ENCODE data around the gene CACNA1C.

The CACNA1C gene

GRCh38 chr12:2607881-2608607 lies 555.3 kb downstream of the CACNA1C start:
- DNase-seq (ENCODE audit: low read depth in 3 of 3, low spot score in 1 of 3): no peak

DNA sequence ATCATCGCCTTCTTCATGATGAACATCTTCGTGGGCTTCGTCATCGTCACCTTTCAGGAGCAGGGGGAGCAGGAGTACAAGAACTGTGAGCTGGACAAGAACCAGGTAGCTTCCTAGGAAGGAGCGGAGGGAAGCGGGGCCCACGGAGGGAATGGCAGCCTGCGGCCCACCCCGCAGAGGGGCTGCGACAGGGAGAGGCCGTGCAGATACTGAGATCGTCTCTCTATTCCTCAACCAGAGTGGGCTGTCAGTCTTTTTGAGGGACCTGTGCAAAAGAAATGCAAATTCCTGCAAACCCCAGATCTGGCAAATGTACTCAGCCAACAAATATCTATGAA lies 555.8 kb downstream of the CACNA1C start:
- DNase-seq (ENCODE audit: low read depth in 3 of 3, low spot score in 1 of 3): no peak

DNA sequence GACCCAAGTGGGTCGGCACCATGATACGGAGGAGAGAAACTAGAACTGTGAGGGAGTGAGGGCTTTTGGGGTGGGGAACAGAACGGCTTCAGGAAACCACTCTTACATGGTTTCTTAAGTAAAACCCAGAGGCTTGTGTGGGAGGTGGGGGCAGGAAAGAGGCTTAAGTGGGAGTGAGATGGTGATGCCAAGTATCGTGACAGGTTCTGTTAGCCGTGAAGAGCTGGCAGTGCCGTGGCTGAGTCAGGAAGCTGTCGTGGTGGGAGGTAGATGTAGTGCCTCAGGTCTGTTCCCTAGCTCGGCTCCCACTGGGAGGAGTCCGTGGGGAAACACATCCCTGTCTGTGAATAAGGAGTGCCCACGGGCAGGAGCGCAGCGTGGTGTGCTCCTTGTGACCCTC lies 556.2 kb downstream of the CACNA1C start:
- DNase-seq (ENCODE audit: low read depth in 3 of 3, low spot score in 1 of 3): no peak

DNA sequence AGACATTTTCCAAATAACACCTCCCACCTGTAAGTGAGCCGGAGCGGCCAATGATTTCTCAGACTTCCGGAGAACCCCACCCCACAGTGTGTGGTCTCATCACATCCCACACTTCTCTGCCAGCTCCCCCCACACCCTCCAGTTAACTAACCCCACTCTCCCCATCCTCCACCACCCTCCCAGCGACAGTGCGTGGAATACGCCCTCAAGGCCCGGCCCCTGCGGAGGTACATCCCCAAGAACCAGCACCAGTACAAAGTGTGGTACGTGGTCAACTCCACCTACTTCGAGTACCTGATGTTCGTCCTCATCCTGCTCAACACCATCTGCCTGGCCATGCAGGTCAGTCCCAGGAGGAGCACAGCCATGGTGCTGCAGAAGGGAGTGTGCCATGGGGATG lies 557.6 kb downstream of the CACNA1C start:
- DNase-seq (ENCODE audit: low read depth in 3 of 3, low spot score in 1 of 3): no peak

GRCh38 chr12:2613326-2614073 lies 560.7 kb downstream of the CACNA1C start:
- no peak for DNase-seq (ENCODE audit: low read depth in 3 of 3, low spot score in 1 of 3)

GRCh38 chr12:2614341-2614740 lies 561.6 kb downstream of the CACNA1C start:
- DNase-seq (ENCODE audit: low read depth in 3 of 3, low spot score in 1 of 3): no peak

GRCh38 chr12:2615665-2616402 lies 563.0 kb downstream of the CACNA1C start:
- DNase-seq (ENCODE audit: low read depth in 3 of 3, low spot score in 1 of 3): no peak

DNA sequence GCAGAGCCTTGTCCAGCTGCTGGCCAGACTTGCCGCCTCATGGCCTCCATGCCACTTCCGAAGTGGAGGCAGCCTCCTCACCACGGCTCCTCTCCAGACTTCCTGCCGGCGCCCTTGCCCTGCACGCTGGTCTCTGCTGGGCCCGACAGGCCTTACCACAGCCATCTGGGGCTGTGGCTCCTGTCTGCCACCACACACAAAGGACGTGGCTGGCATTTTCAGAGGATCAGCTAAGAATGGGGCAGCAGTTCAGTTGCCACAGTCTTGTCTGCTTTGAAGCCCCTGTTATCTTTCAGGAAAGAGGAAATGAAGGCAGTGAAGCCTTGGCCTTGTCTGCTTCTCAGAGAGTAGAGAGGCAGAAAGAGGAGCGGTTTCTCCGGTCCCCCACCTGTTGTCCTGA lies 564.0 kb downstream of the CACNA1C start:
- DNase-seq (ENCODE audit: low read depth in 3 of 3, low spot score in 1 of 3): no peak

DNA sequence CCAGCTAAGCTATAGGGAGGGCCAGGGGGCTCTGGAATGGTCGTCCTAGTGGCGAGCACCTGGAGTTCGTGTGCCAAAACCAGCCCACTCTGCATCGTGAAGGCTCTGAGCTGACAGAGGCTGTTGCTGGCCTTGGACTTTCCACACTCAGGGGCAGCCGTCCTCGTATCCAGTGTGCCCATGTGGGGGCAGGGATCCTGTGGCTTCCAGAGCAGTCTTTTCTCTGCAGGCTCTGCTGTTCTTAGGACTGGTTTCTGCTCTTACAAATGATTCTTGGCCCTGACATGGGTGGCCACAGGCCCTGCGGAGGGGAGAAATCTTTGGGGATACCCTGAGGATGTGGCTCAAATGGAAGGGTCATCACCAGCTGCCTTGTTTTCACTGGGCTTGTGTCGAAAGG lies 564.6 kb downstream of the CACNA1C start:
- no peak for DNase-seq (ENCODE audit: low read depth in 3 of 3, low spot score in 1 of 3)

GRCh38 chr12:2618291-2618995 lies 565.7 kb downstream of the CACNA1C start:
- no peak for DNase-seq (ENCODE audit: low read depth in 3 of 3, low spot score in 1 of 3)

DNA sequence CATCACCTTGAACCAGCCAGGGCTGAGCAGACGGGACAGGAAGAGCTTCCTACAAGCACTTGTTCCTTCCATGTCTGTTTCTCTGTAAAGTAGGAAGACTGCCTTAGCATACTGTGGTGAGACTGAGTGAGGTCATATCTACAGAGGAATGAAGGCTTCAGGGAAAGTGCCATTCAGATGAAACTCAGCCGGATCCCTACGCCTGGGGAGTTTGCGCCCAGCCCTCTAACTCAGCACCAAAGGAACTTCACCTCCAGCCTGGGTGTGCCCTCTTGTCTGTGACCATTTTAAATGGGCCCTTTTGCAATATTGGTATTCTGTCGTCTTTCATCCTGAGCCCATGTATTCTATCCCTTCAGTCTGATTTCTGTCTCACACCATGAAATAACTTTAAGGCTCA lies 566.3 kb downstream of the CACNA1C start:
- no peak for DNase-seq (ENCODE audit: low read depth in 3 of 3, low spot score in 1 of 3)

- no peak for DNase-seq (ENCODE audit: low read depth in 3 of 3, low spot score in 1 of 3)
Observed at GRCh38 chr12:2622460-2622859, 569.7 kb downstream of the CACNA1C start.

DNA sequence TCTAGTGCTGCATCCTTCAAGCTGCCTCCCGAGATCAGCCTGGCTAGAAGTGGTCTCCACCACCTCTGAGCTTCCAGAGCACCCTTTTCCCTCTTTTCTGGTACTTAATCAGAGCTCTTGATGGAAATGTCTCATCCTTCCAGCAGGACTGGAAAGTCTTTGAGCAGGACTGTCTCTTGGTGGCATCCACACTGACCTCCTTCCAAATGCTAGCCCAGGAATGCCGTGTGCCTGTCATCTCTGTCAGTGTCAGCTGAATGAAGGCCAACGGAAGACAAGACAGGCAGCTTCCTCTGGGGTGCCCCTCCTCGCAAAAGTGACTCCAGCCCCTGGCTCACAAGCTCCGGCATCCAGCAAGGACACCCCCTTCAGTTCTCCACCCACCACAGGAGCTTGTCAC lies 570.7 kb downstream of the CACNA1C start:
- no peak for DNase-seq (ENCODE audit: low read depth in 3 of 3, low spot score in 1 of 3)

DNA sequence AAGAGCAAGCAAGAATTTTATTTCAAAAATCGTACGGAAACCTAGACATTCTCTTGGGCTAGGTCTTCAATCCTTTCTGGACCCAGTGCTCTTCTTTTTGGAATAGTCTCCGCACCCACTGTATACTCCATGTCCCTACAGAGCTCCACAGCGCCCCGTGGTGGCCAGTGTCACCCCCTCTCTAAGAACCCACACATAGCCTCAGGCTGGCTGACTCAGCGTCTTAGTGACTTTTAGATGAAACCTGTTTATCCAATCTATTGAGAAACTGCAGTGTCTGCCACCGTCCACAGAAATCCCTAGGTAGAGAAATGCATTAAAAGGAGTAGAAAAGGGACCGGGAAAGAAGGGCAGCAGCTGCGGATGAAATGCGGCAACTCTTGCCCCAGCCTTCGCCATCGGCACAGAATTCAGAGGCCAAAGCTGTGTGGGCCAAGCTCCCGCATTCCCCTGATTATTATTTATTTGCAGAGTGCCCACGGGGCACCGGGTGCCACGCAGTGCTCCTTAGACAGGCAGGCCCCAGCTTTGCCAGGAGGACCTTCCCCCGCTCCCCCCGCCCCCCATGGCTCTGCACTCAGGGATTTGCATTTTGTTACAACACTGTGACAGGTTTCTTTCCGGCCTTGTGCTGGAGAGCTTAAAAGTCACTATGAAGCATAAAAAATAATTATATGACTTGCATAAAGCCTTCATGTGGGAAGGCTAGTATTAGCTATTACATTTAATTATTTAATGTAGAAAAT lies 571.9 kb downstream of the CACNA1C start:
- no peak for DNase-seq (ENCODE audit: low read depth in 3 of 3, low spot score in 1 of 3)

DNA sequence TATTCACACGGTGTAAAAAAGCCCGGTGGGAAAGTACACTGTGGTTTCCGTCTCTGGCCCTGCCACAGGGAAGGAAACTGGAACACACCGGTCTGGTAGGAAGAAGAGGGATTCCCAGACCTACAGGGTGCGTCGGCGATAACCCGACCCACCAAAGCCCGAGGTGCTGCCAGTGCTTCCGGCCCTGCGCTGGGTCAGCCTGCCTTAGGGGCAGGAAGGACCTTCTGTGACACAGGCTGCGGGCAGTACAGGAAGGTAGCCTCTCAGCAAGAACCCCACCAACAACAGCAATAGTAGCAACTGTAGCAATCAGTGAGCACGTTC lies 572.5 kb downstream of the CACNA1C start:
- no peak for DNase-seq (ENCODE audit: low read depth in 3 of 3, low spot score in 1 of 3)

DNA sequence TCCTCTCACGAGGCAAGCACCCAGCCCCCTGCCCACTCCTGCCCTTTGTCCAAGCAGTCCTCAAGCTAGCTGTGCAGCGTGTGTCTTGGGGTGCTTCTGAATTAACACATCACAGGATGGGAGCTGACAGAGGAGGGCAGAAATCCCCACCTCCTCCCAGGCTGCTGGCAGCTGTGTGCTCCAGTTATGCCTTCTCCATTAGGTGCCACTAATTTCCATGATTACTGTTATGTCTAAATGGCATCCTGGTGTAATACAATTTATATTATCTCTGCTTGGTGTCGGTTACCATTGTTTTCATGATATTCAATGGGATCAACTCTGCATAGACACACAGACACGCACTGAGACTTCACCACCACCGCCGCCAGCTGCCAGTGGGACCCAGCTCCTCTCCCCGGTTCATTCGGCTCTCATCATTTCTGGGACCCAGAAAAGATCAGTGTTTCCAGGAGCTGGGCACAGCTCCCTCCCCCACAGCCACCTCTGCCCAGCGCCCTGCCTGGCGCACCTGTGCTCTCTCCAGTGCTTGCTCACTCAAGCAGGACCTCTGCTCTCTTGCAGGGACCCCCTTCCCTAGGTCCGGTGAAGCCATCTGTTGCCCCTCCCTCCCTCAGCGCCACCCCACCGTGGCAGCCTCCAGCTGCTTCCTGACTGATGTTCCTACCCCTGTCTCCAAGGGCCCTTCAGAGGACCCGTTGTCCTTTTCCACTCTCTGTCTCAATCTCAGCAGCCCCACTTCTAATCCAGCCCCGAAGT lies 574.5 kb downstream of the CACNA1C start:
- no peak for DNase-seq (ENCODE audit: low read depth in 3 of 3, low spot score in 1 of 3)

GRCh38 chr12:2627835-2628191 lies 575.0 kb downstream of the CACNA1C start:
- no peak for DNase-seq (ENCODE audit: low read depth in 3 of 3, low spot score in 1 of 3)

DNA sequence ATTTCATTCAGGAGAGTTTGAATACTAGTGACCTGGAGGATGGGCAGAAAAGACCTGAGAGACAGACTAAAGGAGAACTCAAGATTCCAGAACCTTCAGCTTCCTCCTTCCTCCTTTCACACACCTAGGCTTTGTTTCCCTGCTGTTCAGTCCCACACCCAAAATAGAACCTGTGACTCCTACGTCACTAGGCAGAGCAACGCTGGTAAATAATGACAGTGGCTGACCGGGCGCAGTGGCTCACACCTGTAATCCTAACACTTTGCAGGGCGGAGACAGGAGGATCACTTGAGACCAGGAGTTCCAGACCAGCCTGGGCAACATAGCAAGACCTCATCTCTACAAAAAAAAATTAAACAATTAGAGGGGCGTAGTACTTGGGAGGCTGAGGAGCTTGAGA lies 575.6 kb downstream of the CACNA1C start:
- no peak for DNase-seq (ENCODE audit: low read depth in 3 of 3, low spot score in 1 of 3)

DNA sequence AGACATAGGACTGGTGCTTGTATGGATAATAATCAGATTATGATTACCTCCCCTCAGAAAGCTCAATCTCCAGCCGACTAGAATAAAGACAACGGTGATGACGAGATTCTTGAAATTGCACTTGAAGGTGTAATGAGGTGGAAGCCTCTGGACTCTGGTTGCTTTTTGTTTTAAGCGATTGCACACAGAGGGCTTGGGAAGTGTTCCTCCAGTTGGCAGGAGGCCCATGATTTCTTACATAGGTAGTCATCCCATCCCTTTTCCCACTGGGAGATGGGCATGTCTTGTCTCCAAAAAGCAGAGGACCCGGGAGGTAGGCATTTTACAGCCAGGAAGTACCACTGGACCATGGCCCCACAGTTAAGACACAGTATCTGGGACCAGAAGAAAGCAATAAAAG lies 576.3 kb downstream of the CACNA1C start:
- no peak for DNase-seq (ENCODE audit: low read depth in 3 of 3, low spot score in 1 of 3)

DNA sequence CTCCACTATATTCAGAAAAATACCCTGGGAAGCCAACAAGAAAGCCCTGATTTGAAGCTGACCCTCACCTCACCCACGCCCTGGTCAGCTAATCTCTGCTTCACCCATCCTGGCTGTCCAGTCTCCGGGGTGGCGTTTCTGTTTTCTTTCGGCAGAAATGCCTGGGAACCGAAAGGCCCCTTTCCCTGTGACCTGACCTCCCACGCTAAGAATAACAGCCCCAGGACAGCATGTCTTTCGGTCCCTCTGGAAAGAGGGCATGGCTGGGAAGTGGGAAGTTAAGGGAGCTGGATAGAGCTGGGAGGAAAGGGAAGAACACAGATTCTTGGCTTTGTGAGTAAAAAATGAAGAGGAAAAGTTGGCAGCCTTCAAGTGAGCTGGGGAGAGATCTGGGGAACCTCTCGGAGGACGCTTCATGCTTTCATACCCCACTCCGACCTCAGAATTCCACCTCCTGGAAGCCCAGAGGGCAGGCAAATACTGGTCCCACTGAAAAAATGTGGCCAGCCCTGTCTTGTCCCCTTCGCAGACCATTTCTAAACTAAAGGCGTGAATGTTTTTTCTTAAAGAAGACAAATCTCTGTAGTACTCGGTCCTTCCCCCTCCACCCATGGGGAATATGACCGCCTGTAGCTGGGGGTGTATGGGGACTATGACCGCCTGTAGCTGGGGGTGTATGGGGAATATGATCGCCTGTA lies 579.0 kb downstream of the CACNA1C start:
- no peak for DNase-seq (ENCODE audit: low read depth in 3 of 3, low spot score in 1 of 3)
